ENCODE results near the gene TMEM147. TPM values are rescaled to one million over a fixed set of nuclear protein-coding genes. Genes with fewer than 3 reads are reported as not detected.
"Not testable (repeated sequence)": the region's sequence is repeated elsewhere in the genome, so short reads cannot be mapped to it uniquely, and the experiment has no call there.

TMEM147 gene
- total RNA-seq, 1 donor from 2014 or later: 26.6 TPM

- no peak for ATAC-seq
- DNase-seq (ENCODE audit: low spot score): no peak
Observed at GRCh38 chr19:35560271-35560670, 14.8 kb downstream of the TMEM147 start.

- DNase-seq (ENCODE audit: low spot score): no peak
Observed at GRCh38 chr19:35560677-35561076, 15.3 kb downstream of the TMEM147 start.

GRCh38 chr19:35561436-35561835, 16.0 kb downstream of the TMEM147 start:
- no peak for ATAC-seq
- DNase-seq (ENCODE audit: low spot score): no peak

More at GRCh38 chr19:35560677-35561076, 15.3 kb downstream of the TMEM147 start:
- ATAC-seq: no peak

- DNase-seq (ENCODE audit: low spot score): no peak
- ATAC-seq: no peak
Observed at GRCh38 chr19:35562336-35562735, 16.9 kb downstream of the TMEM147 start.

- ATAC-seq: no peak
- DNase-seq (ENCODE audit: low spot score): no peak
Observed at GRCh38 chr19:35562776-35563175, 17.4 kb downstream of the TMEM147 start.

- DNase-seq (ENCODE audit: low spot score): no peak
- ATAC-seq: no peak
Observed at GRCh38 chr19:35563207-35563829, 17.9 kb downstream of the TMEM147 start, which contains the start of gene ATP4A. ATP4A (minus strand) TSS chr19:35563658; CDS start chr19:35563629, 29 bp downstream.

GRCh38 chr19:35565016-35565856, 19.8 kb downstream of the TMEM147 start:
- ATAC-seq: no peak

GRCh38 chr19:35566738-35567137, 21.3 kb downstream of the TMEM147 start:
- no peak for DNase-seq (ENCODE audit: low spot score)
- ATAC-seq: no peak

More at GRCh38 chr19:35565016-35565856, 19.8 kb downstream of the TMEM147 start:
- no peak for DNase-seq (ENCODE audit: low spot score)

- ATAC-seq (no peak), DNase-seq (ENCODE audit: low spot score) (no peak)
Observed at GRCh38 chr19:35569281-35569781, 23.9 kb downstream of the TMEM147 start.

- ATAC-seq (no peak), DNase-seq (ENCODE audit: low spot score) (no peak)
Observed at GRCh38 chr19:35571406-35571965, 26.1 kb downstream of the TMEM147 start.

GRCh38 chr19:35577918-35578317, 32.5 kb downstream of the TMEM147 start:
- ATAC-seq (no peak), DNase-seq (ENCODE audit: low spot score) (no peak)

GRCh38 chr19:35578707-35579106, 33.3 kb downstream of the TMEM147 start:
- ATAC-seq (no peak), DNase-seq (ENCODE audit: low spot score) (no peak)

GRCh38 chr19:35582760-35583159, 37.3 kb downstream of the TMEM147 start:
- DNase-seq (ENCODE audit: low spot score) (no peak), ATAC-seq (no peak)

- no peak for ATAC-seq
- no peak for DNase-seq (ENCODE audit: low spot score)
Observed at GRCh38 chr19:35585848-35586247, 40.4 kb downstream of the TMEM147 start, which contains the start of gene PMIS2. PMIS2 (plus strand) TSS chr19:35586173; CDS start chr19:35586260, 87 bp downstream.

GRCh38 chr19:35587321-35587720, 41.9 kb downstream of the TMEM147 start:
- no peak for ATAC-seq
- no peak for DNase-seq (ENCODE audit: low spot score)

GRCh38 chr19:35590875-35591274, 45.4 kb downstream of the TMEM147 start:
- DNase-seq (ENCODE audit: low spot score) (no peak), ATAC-seq (no peak)

- ATAC-seq: peak; percentile 79
- DNase-seq (ENCODE audit: low spot score): no peak
Observed at GRCh38 chr19:35592226-35592625, 46.8 kb downstream of the TMEM147 start.

- DNase-seq (ENCODE audit: low spot score); ATAC-seq: not testable (repeated sequence)
Observed at GRCh38 chr19:35595026-35595425, 49.6 kb downstream of the TMEM147 start.

- ATAC-seq: no peak
Observed at GRCh38 chr19:35595928-35596327, 50.5 kb downstream of the TMEM147 start.

GRCh38 chr19:35596366-35596999, 51.1 kb downstream of the TMEM147 start:
- ATAC-seq: no peak
- no peak for DNase-seq (ENCODE audit: low spot score)

More at GRCh38 chr19:35595928-35596327, 50.5 kb downstream of the TMEM147 start:
- no peak for DNase-seq (ENCODE audit: low spot score)
